WTC11 (cell line): ENCODE measurements around the gene ADGRL2. TPM values are rescaled to one million over a fixed set of nuclear protein-coding genes. Genes with fewer than 3 reads are reported as not detected.

Experiments used
- ATAC-seq: fragments of 200-7000 bp; cut with Tn5 transposase; 2 replicates; pipeline ENCODE4 v1.10.0; 2021; ENCODE audit warnings: mild to moderate bottlenecking, moderate library complexity
- CTCF ChIA-PET: fragments of 300-600 bp; sonication (Branson Sonifier 250); formaldehyde crosslinking; loops from one replicate; lab custom pipeline; 2021; ENCODE audit warnings: antibody characterized with exemption; lab: Charles Lee
- POLR2A ChIA-PET: fragments of 350-600 bp; sonication (Branson Sonifier 250); formaldehyde crosslinking; loops from one replicate; lab custom pipeline; 2021; ENCODE audit warnings: antibody characterized with exemption; lab: Charles Lee
- DNase-seq: peaks from one replicate; pipeline ENCODE4 v3.0.0; 2021; ENCODE audit warnings: low spot score
- H3K27ac Mint-ChIP-seq: 2 replicates; pipeline ENCODE4 v1.8.0; 2021; ENCODE audit warnings: mixed read lengths
- H3K27me3 Mint-ChIP-seq: 2 replicates; pipeline ENCODE4 v1.8.0; 2021; ENCODE audit warnings: low read depth, mild to moderate bottlenecking, moderate library complexity, mixed read lengths
- H3K36me3 Mint-ChIP-seq: 2 replicates; pipeline ENCODE4 v1.8.0; 2021; ENCODE audit warnings: mixed read lengths
- H3K4me1 Mint-ChIP-seq: 2 replicates; pipeline ENCODE4 v1.8.0; 2022; ENCODE audit warnings: mixed read lengths
- H3K4me3 Mint-ChIP-seq: 2 replicates; pipeline ENCODE4 v1.8.0; 2021; ENCODE audit warnings: mild to moderate bottlenecking, moderate library complexity, mixed read lengths
- H3K9me3 Mint-ChIP-seq: 2 replicates; pipeline ENCODE4 v1.8.0; 2021; ENCODE audit warnings: mixed read lengths
- AFF4 ChIP-seq: sonication (generic); formaldehyde crosslinking; IDR thresholded peaks from 2 replicates; pipeline ENCODE4 v1.8.1; 2023; ENCODE audit warnings: mild to moderate bottlenecking, missing genetic modification reagents, borderline replicate concordance
- CDX4 ChIP-seq: fragments of 250-450 bp; sonication (Bioruptor Pico); IDR thresholded peaks from 2 replicates; pipeline ENCODE4 v1.9.0; 2021; ENCODE audit warnings: moderate library complexity, mild to moderate bottlenecking, inconsistent platforms, borderline replicate concordance
- CREM ChIP-seq: sonication (generic); formaldehyde crosslinking; IDR thresholded peaks from 2 replicates; pipeline ENCODE4 v1.8.1; 2022; ENCODE audit warnings: mild to moderate bottlenecking, missing genetic modification reagents, moderate library complexity
- CTCF ChIP-seq: fragments of 200-600 bp; IDR thresholded peaks from 2 replicates; pipeline ENCODE4 v1.8.0; 2022; ENCODE audit warnings: antibody characterized with exemption
- HMGXB4 ChIP-seq: sonication (generic); formaldehyde crosslinking; IDR thresholded peaks from 2 replicates; pipeline ENCODE4 v1.8.1; 2023; ENCODE audit warnings: mild to moderate bottlenecking, moderate library complexity, missing genetic modification reagents
- IRF1 ChIP-seq: sonication (generic); formaldehyde crosslinking; IDR thresholded peaks from 2 replicates; pipeline ENCODE4 v1.8.0; 2023; ENCODE audit warnings: missing genetic modification reagents
- MXD4 ChIP-seq: fragments of 250-450 bp; sonication (Bioruptor Pico); IDR thresholded peaks from 2 replicates; pipeline ENCODE4 v1.8.0; 2021; ENCODE audit warnings: mild to moderate bottlenecking, moderate library complexity, borderline replicate concordance
- NFATC4 ChIP-seq: fragments of 250-450 bp; sonication (Bioruptor Pico); IDR thresholded peaks from 2 replicates; pipeline ENCODE4 v1.9.0; 2021; ENCODE audit warnings: mild to moderate bottlenecking
- RORB ChIP-seq: fragments of 250-450 bp; sonication (Bioruptor Pico); IDR thresholded peaks from 2 replicates; pipeline ENCODE4 v1.9.0; 2021; ENCODE audit warnings: mild to moderate bottlenecking
- SMAD4 ChIP-seq: sonication (generic); formaldehyde crosslinking; IDR thresholded peaks from 2 replicates; pipeline ENCODE4 v1.8.0; 2022; ENCODE audit warnings: mild to moderate bottlenecking, missing genetic modification reagents
- SOX15 ChIP-seq: fragments of 250-450 bp; sonication (Bioruptor Pico); IDR thresholded peaks from 2 replicates; pipeline ENCODE4 v1.9.0; 2021; ENCODE audit warnings: mild to moderate bottlenecking
- STAT6 ChIP-seq: sonication (generic); formaldehyde crosslinking; conservative IDR thresholded peaks from 2 replicates; pipeline ENCODE4 v1.8.1; 2023; ENCODE audit warnings: mild to moderate bottlenecking, low read depth, missing genetic modification reagents, moderate library complexity
- TP53 ChIP-seq: sonication (generic); formaldehyde crosslinking; IDR thresholded peaks from 2 replicates; pipeline ENCODE4 v1.8.1; 2023; ENCODE audit warnings: mild to moderate bottlenecking, missing genetic modification reagents
- USF1 ChIP-seq: sonication (generic); formaldehyde crosslinking; IDR thresholded peaks from 2 replicates; pipeline ENCODE4 v1.8.0; 2022; ENCODE audit warnings: mild to moderate bottlenecking, missing genetic modification reagents
- ZNF317 ChIP-seq: sonication (generic); formaldehyde crosslinking; IDR thresholded peaks from 2 replicates; pipeline ENCODE4 v1.8.1; 2023; ENCODE audit warnings: low read depth, mild to moderate bottlenecking, moderate library complexity, missing genetic modification reagents, borderline replicate concordance
- total RNA-seq: library from RNA; stranded (reverse); gene quantifications from 3 replicates; pipeline ENCODE4 v1.2.3, GENCODE V29; 2021

Gene ADGRL2
- total RNA-seq, 1 experiment from 2014 or later: 71.6 TPM

DNA sequence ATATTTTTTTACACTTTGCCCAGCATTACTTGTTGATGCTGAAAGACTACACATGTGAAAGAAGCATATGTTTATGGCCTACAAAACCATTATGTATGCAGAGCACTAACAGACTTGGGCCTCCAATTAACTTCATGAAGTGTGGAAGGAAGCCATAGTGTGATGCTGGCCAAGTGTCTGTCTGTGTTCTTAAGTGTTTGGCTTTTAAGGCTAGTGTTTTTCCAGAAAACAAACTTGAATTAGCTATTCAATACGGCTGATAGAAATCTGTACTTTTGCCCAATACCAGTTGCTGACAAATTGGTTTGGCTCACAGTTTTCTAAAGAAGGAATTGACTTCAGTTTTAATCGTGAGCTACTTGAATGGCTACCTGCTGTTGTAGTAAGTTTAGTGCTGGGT lies 136.1 kb downstream of the ADGRL2 start (continued):
- TF ChIP-seq NFATC4: no peak

DNA sequence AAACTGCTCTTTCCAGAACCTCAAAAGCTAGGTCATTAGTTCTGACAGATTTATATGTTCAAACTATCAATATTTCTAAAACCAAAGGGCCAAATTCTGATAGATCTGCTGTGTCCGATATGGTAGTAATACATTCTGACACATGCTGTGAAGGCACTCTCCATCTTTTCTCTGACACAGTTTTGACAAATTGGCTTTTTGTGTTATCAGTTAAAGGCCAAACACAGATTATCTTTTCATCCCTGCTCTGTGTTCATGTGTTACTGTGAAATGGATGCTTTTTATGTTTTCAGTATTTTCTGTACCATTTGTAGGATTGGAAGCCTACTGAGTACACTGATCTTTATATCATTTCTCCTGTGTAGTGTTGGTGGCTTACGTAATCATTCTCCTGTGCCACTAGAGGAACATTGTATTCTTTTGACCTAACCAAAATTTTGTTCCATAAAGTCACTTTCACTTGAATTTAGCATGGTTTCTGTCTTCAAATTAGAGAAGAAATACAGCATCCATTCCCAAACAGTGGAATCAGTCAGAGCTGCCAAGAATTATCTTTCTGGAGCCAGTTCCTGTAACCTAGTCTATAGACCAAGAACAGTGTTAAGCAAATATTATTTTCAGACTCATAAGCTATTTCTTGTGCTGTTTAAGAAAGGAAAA lies 137.2 kb downstream of the ADGRL2 start:
- peak overlapping the region; percentile 11 for H3K27ac Mint-ChIP-seq
- POLR2A ChIA-PET: no interaction called here
- H3K4me1 Mint-ChIP-seq: peaks cover 7% of the 10 kb centered on the region
- peaks cover 1% of the 10 kb centered on the region; the same call in 1 of the 2 replicates for H3K36me3 Mint-ChIP-seq
- H3K27me3 Mint-ChIP-seq: no peaks in the 10 kb centered on the region
- no peaks in the 10 kb centered on the region for H3K9me3 Mint-ChIP-seq
- no peak overlapping the region for H3K4me3 Mint-ChIP-seq
- TF ChIP-seq SMAD4 (CRISPR knock-in tag) (no peak), ZNF317 (CRISPR knock-in tag) (no peak), USF1 (CRISPR knock-in tag) (no peak), TP53 (CRISPR knock-in tag) (no peak), SOX15 (CRISPR knock-in tag) (no peak), CREM (no peak), STAT6 (no peak), CDX4 (CRISPR knock-in tag) (no peak), AFF4 (CRISPR knock-in tag) (no peak), IRF1 (CRISPR knock-in tag) (no peak), HMGXB4 (no peak), MXD4 (CRISPR knock-in tag) (no peak), CTCF (no peak), RORB (CRISPR knock-in tag) (no peak)
- TF ChIP-seq, all 79 proteins: peak for 0
- ATAC-seq: no peak
- CTCF ChIA-PET: no interaction called here
- DNase-seq: no peak
